ENCODE measurements around the gene TMEM72.

Gene TMEM72

GRCh38 chr10:44925811-44926750 lies 14.9 kb downstream of the TMEM72 start:
- Histone ChIP-seq H3K9ac (ENCODE audit: low read depth in 1 of 2, low read length in 2 of 2) (no peak overlapping the region), H3K27me3 (ENCODE audit: control insufficient read depth in 1 of 2, insufficient read depth in 2 of 2, low read length in 2 of 2) (no peaks in the 10 kb centered on the region), H3K36me3 (ENCODE audit: control insufficient read depth in 1 of 2, insufficient read depth in 2 of 2, low read length in 2 of 2) (no peaks in the 10 kb centered on the region), H3K27ac (ENCODE audit: low read depth, low read length) (no peak overlapping the region), H3K9me3 (ENCODE audit: control insufficient read depth in 1 of 2, low read length in 2 of 2) (no peaks in the 10 kb centered on the region), H3K4me1 (ENCODE audit: control insufficient read depth in 1 of 2, insufficient read depth in 2 of 2, low read length in 2 of 2) (peaks cover 11 to 13% of the 10 kb centered on the region in 2 donors), H3K4me3 (ENCODE audit: low read depth in 1 of 2, low read length in 2 of 2) (no peak overlapping the region)

GRCh38 chr10:44926751-44927351 lies 15.7 kb downstream of the TMEM72 start:
- peaks cover 6 to 13% of the 10 kb centered on the region in 2 donors for H3K4me1 ChIP-seq (ENCODE audit: control insufficient read depth in 1 of 2, insufficient read depth in 2 of 2, low read length in 2 of 2)
- H3K9ac ChIP-seq (ENCODE audit: low read depth in 1 of 2, low read length in 2 of 2): no peak overlapping the region
- no peaks in the 10 kb centered on the region for H3K27me3 ChIP-seq (ENCODE audit: control insufficient read depth in 1 of 2, insufficient read depth in 2 of 2, low read length in 2 of 2)
- H3K36me3 ChIP-seq (ENCODE audit: control insufficient read depth in 1 of 2, insufficient read depth in 2 of 2, low read length in 2 of 2): no peaks in the 10 kb centered on the region
- H3K4me3 ChIP-seq (ENCODE audit: low read depth in 1 of 2, low read length in 2 of 2): no peak overlapping the region
- H3K9me3 ChIP-seq (ENCODE audit: control insufficient read depth in 1 of 2, low read length in 2 of 2): no peaks in the 10 kb centered on the region
- no peak overlapping the region for H3K27ac ChIP-seq (ENCODE audit: low read depth, low read length)

DNA sequence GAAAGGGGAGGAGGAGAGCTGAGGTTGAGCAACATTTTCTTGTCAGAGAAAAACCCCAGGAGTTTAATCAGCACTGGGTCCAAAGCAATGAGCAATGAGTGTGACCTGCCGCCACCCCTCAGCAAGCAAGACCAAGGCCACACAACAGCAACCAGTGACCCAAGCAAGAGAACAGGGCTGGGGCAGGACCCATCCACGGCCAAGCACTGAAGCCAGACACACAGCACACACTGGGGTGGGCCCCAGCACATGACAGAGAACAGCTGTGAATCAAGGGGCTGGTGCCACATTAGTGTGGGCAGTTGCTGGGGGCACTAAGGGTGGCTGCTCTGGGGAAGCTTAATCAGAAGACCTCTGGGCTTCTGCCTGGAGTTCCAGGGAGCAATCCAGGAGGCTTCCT lies 16.2 kb downstream of the TMEM72 start:
- Histone ChIP-seq H3K36me3 (ENCODE audit: control insufficient read depth in 1 of 2, insufficient read depth in 2 of 2, low read length in 2 of 2) (no peaks in the 10 kb centered on the region), H3K9ac (ENCODE audit: low read depth in 1 of 2, low read length in 2 of 2) (no peak overlapping the region), H3K9me3 (ENCODE audit: control insufficient read depth in 1 of 2, low read length in 2 of 2) (no peaks in the 10 kb centered on the region), H3K4me1 (ENCODE audit: control insufficient read depth in 1 of 2, insufficient read depth in 2 of 2, low read length in 2 of 2) (peaks cover 6 to 13% of the 10 kb centered on the region in 2 donors), H3K4me3 (ENCODE audit: low read depth in 1 of 2, low read length in 2 of 2) (no peak overlapping the region), H3K27ac (ENCODE audit: low read depth, low read length) (no peak overlapping the region), H3K27me3 (ENCODE audit: control insufficient read depth in 1 of 2, insufficient read depth in 2 of 2, low read length in 2 of 2) (no peaks in the 10 kb centered on the region)

- Histone ChIP-seq H3K27ac (ENCODE audit: low read depth, low read length) (no peak overlapping the region), H3K4me1 (ENCODE audit: control insufficient read depth in 1 of 2, insufficient read depth in 2 of 2, low read length in 2 of 2) (peaks cover 13 to 19% of the 10 kb centered on the region in 2 donors), H3K4me3 (ENCODE audit: low read depth in 1 of 2, low read length in 2 of 2) (no peak overlapping the region), H3K9ac (ENCODE audit: low read depth in 1 of 2, low read length in 2 of 2) (no peak overlapping the region), H3K27me3 (ENCODE audit: control insufficient read depth in 1 of 2, insufficient read depth in 2 of 2, low read length in 2 of 2) (no peaks in the 10 kb centered on the region), H3K9me3 (ENCODE audit: control insufficient read depth in 1 of 2, low read length in 2 of 2) (no peaks in the 10 kb centered on the region), H3K36me3 (ENCODE audit: control insufficient read depth in 1 of 2, insufficient read depth in 2 of 2, low read length in 2 of 2) (no peaks in the 10 kb centered on the region)
These were observed 17.3 kb downstream of the TMEM72 start for GRCh38 chr10:44928462-44928861.

DNA sequence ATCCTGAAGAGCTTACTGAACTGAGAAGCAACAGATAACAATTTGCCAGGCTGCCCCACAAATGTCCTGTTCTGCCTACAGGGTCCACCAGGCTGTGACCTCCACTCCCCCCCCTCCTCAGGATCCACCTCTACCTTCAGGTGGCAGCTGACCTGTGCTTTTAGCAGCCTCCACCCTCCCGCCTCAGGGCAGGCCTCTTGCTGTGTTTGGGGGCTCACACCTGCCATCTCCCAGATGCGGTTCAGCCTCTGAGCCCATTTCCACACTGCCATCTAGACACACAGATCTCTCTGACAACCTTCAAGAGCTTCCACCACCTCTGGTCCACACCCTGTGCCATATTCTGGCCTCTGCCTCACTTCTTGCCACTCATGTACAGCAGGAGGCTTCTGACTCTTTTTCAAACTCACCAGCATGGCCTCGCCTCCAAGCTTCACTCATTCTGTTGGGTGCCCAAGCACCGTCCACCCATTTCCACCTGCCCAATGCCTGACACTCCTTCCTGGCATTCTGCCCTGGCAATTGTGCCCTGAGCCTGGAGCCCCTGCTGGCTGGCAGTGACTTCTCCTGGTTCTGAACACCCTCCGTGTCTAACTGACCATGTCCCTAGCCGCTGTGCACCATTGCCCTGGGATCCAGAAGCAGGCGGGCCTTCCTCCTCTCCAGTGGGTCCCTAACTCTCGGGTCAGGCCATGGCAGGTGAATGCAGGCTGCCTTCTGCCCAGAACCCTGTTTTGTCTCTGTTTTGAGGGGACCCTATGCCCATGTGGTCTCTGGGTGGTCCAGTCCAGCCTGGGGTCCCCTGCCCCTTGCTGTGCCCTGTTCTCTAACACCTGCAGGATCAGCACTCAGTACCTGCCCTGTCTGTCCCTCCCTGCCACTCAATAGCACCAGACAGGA lies 18.5 kb downstream of the TMEM72 start:
- Histone ChIP-seq H3K36me3 (ENCODE audit: control insufficient read depth in 1 of 2, insufficient read depth in 2 of 2, low read length in 2 of 2) (no peaks in the 10 kb centered on the region), H3K4me1 (ENCODE audit: control insufficient read depth in 1 of 2, insufficient read depth in 2 of 2, low read length in 2 of 2) (peaks cover 13 to 19% of the 10 kb centered on the region in 2 donors), H3K4me3 (ENCODE audit: low read depth in 1 of 2, low read length in 2 of 2) (no peak overlapping the region), H3K27ac (ENCODE audit: low read depth, low read length) (no peak overlapping the region), H3K27me3 (ENCODE audit: control insufficient read depth in 1 of 2, insufficient read depth in 2 of 2, low read length in 2 of 2) (no peaks in the 10 kb centered on the region), H3K9ac (ENCODE audit: low read depth in 1 of 2, low read length in 2 of 2) (no peak overlapping the region), H3K9me3 (ENCODE audit: control insufficient read depth in 1 of 2, low read length in 2 of 2) (no peaks in the 10 kb centered on the region)

DNA sequence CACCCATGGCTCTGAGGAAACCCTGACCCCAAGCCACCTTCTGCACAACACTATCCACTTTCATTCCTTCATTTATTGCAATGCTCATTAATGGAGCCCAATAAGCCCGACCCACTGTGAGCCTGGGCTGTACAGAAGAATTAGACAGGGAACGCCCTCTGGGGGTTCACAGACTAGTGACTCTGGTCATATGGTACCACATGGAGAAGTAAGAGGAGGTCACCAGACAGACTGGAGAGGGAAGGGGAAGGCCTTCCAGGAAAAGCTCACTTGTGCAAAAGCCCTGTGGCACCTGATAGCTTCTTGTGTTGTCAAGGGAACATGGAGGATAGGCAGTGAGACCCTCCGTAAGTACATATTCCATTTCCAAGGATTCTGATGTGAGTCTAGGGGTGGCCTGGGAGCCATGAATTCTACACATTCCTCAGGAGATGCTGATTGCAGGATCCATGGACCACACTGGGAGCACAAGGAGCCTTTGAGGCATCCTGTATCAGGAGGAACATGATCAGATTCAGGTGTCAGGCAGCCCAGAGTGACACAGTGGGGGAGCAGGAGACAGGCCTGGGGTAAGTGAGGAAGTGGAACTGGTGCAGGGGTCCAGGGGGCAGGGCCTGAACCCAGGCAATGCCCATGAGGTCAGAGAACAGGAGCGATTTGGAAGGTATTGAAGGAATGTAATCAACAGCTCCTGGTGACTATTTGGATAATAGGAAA lies 19.9 kb downstream of the TMEM72 start:
- Histone ChIP-seq H3K9me3 (ENCODE audit: control insufficient read depth in 1 of 2, low read length in 2 of 2) (no peaks in the 10 kb centered on the region), H3K4me3 (ENCODE audit: low read depth in 1 of 2, low read length in 2 of 2) (no peak overlapping the region), H3K27ac (ENCODE audit: low read depth, low read length) (no peak overlapping the region), H3K36me3 (ENCODE audit: control insufficient read depth in 1 of 2, insufficient read depth in 2 of 2, low read length in 2 of 2) (no peaks in the 10 kb centered on the region), H3K4me1 (ENCODE audit: control insufficient read depth in 1 of 2, insufficient read depth in 2 of 2, low read length in 2 of 2) (peaks cover 16 to 23% of the 10 kb centered on the region in 2 donors), H3K27me3 (ENCODE audit: control insufficient read depth in 1 of 2, insufficient read depth in 2 of 2, low read length in 2 of 2) (no peaks in the 10 kb centered on the region), H3K9ac (ENCODE audit: low read depth in 1 of 2, low read length in 2 of 2) (no peak overlapping the region)

GRCh38 chr10:44931621-44932516 lies 20.7 kb downstream of the TMEM72 start:
- Histone ChIP-seq H3K36me3 (ENCODE audit: control insufficient read depth in 1 of 2, insufficient read depth in 2 of 2, low read length in 2 of 2) (no peaks in the 10 kb centered on the region), H3K27ac (ENCODE audit: low read depth, low read length) (no peak overlapping the region), H3K27me3 (ENCODE audit: control insufficient read depth in 1 of 2, insufficient read depth in 2 of 2, low read length in 2 of 2) (no peaks in the 10 kb centered on the region), H3K4me3 (ENCODE audit: low read depth in 1 of 2, low read length in 2 of 2) (no peak overlapping the region), H3K4me1 (ENCODE audit: control insufficient read depth in 1 of 2, insufficient read depth in 2 of 2, low read length in 2 of 2) (peaks cover 17 to 23% of the 10 kb centered on the region in 2 donors), H3K9me3 (ENCODE audit: control insufficient read depth in 1 of 2, low read length in 2 of 2) (no peaks in the 10 kb centered on the region), H3K9ac (ENCODE audit: low read depth in 1 of 2, low read length in 2 of 2) (no peak overlapping the region)

GRCh38 chr10:44932517-44933450 lies 21.6 kb downstream of the TMEM72 start:
- Histone ChIP-seq H3K9me3 (ENCODE audit: control insufficient read depth in 1 of 2, low read length in 2 of 2) (no peaks in the 10 kb centered on the region), H3K4me3 (ENCODE audit: low read depth in 1 of 2, low read length in 2 of 2) (no peak overlapping the region), H3K27ac (ENCODE audit: low read depth, low read length) (no peak overlapping the region), H3K4me1 (ENCODE audit: control insufficient read depth in 1 of 2, insufficient read depth in 2 of 2, low read length in 2 of 2) (peaks cover 11 to 14% of the 10 kb centered on the region in 2 donors), H3K36me3 (ENCODE audit: control insufficient read depth in 1 of 2, insufficient read depth in 2 of 2, low read length in 2 of 2) (no peaks in the 10 kb centered on the region), H3K9ac (ENCODE audit: low read depth in 1 of 2, low read length in 2 of 2) (no peak overlapping the region), H3K27me3 (ENCODE audit: control insufficient read depth in 1 of 2, insufficient read depth in 2 of 2, low read length in 2 of 2) (no peaks in the 10 kb centered on the region)
